SK-N-SH (cell line): Measurements from ENCODE around the gene MAPRE3. TPM values are rescaled to one million over a fixed set of nuclear protein-coding genes. Genes with fewer than 3 reads are reported as not detected.
"Not testable (repeated sequence)": the region's sequence is repeated elsewhere in the genome, so short reads cannot be mapped to it uniquely, and the experiment has no call there.

ENCODE experiments used
- CTCF ChIA-PET: fragments of 300-600, 350-600 bp; formaldehyde crosslinking; extraction: SDS; loops from one replicate; lab custom pipeline; 2021; lab: Yijun Ruan, JAX
- POLR2A ChIA-PET: fragments of 350-600 bp; sonication (Branson Sonifier 250); formaldehyde crosslinking; extraction: SDS; loops from one replicate; lab custom pipeline; 2020; ENCODE audit warnings: antibody characterized with exemption, inconsistent platforms; lab: Yijun Ruan, JAX
- DNase-seq: peaks from one replicate; pipeline ENCODE4 v3.0.0; 2012
- H2AFZ ChIP-seq: fragments of 200-600 bp; sonication (generic); 2 replicates; pipeline ENCODE4 v1.8.1; 2016; ENCODE audit warnings: antibody characterized with exemption, mild to moderate bottlenecking, low read depth
- H3F3A ChIP-seq: fragments of 200-600 bp; sonication (generic); replicated peaks from 2 replicates; pipeline ENCODE3; 2016; ENCODE audit warnings: antibody characterized with exemption, mild to moderate bottlenecking; ENCODE audit not compliant: insufficient read depth
- H3K27ac ChIP-seq, 2 experiments: fragments of 200-500 bp in 1 of 2; fragments of 200-600 bp in 1 of 2; sonication (Bioruptor generic) in 1 of 2; sonication (generic), shearing (Covaris generic) in 1 of 2; 2 replicates each; pipeline versions ENCODE4 v1.5.1 to v1.6.1; 2014 to 2016; ENCODE audit warnings: low read depth in 2 of 2, inconsistent platforms in 1 of 2, low read length in 1 of 2, mild to moderate bottlenecking in 1 of 2, mixed read lengths in 1 of 2
- H3K27me3 ChIP-seq: fragments of 200-600 bp; sonication (generic), shearing (Covaris generic); 2 replicates; pipeline ENCODE4 v1.6.1; 2016; ENCODE audit warnings: mixed run types; ENCODE audit not compliant: insufficient read depth
- H3K36me3 ChIP-seq, 2 experiments: fragments of 200-500 bp in 1 of 2; fragments of 200-600 bp in 1 of 2; sonication (Bioruptor generic) in 1 of 2; sonication (generic) in 1 of 2; replicated peaks in 1 of 2; 2 replicates each; pipeline versions ENCODE3 to v1.5.1; 2014 to 2016; ENCODE audit warnings: low read length in 1 of 2, mild to moderate bottlenecking in 1 of 2; ENCODE audit not compliant: insufficient read depth in 2 of 2, control insufficient read depth in 1 of 2
- H3K4me1 ChIP-seq, 2 experiments: fragments of 200-500 bp in 1 of 2; fragments of 200-600 bp in 1 of 2; sonication (Bioruptor generic) in 1 of 2; sonication (generic), shearing (Covaris generic) in 1 of 2; 2 replicates each; pipeline versions ENCODE4 v1.5.1 to v1.6.1; 2014 to 2016; ENCODE audit warnings: low read depth in 1 of 2, low read length in 1 of 2, mixed run types in 1 of 2; ENCODE audit not compliant: insufficient read depth in 2 of 2, control insufficient read depth in 1 of 2
- H3K4me2 ChIP-seq: fragments of 200-600 bp; sonication (generic), shearing (Covaris generic); 2 replicates; pipeline ENCODE4 v1.6.1; 2017; ENCODE audit warnings: mixed run types
- H3K4me3 ChIP-seq, 2 experiments: fragments of 200-500 bp in 1 of 2; fragments of 200-600 bp in 1 of 2; sonication (Bioruptor generic) in 1 of 2; sonication (generic), shearing (Covaris generic) in 1 of 2; 2 replicates each; pipeline versions ENCODE4 v1.5.1 to v1.8.1; 2014 to 2016; ENCODE audit warnings: low read depth in 2 of 2, inconsistent platforms in 1 of 2, low read length in 1 of 2, mild to moderate bottlenecking in 1 of 2, mixed read lengths in 1 of 2, moderate library complexity in 1 of 2
- H3K79me2 ChIP-seq: fragments of 200-600 bp; sonication (generic); 2 replicates; pipeline ENCODE4 v1.8.1; 2017; ENCODE audit warnings: mild to moderate bottlenecking; ENCODE audit not compliant: insufficient read depth
- H3K9ac ChIP-seq: fragments of 200-600 bp; sonication (generic); 2 replicates; pipeline ENCODE4 v1.6.1; 2017; ENCODE audit warnings: mixed run types
- H3K9me2 ChIP-seq: fragments of 200-600 bp; sonication (generic); 2 replicates; pipeline ENCODE4 v1.6.1; 2017; ENCODE audit warnings: mixed run types
- H3K9me3 ChIP-seq: fragments of 200-600 bp; sonication (generic); 2 replicates; pipeline ENCODE4 v1.6.1; 2017; ENCODE audit warnings: mixed run types, mild to moderate bottlenecking, moderate library complexity
- H4K20me1 ChIP-seq: fragments of 200-600 bp; sonication (generic); 2 replicates; pipeline ENCODE4 v1.6.1; 2017; ENCODE audit warnings: mild to moderate bottlenecking, mixed run types; ENCODE audit not compliant: insufficient read depth
- CHD2 ChIP-seq: fragments of 150-350 bp; IDR thresholded peaks from 2 replicates; pipeline ENCODE4 v1.6.1; 2018; ENCODE audit warnings: low read length; ENCODE audit not compliant: partially characterized antibody
- EP300 ChIP-seq, 2 experiments: IDR thresholded peaks; 2 replicates each; pipeline versions ENCODE4 v1.4.0 to v1.6.1; 2012; ENCODE audit warnings: borderline replicate concordance in 1 of 2, low read depth in 1 of 2, low read length in 1 of 2
- EZH2phosphoT487 ChIP-seq: fragments of 200-600 bp; sonication (generic); IDR thresholded peaks from 2 replicates; pipeline ENCODE4 v1.6.1; 2017; ENCODE audit warnings: low read depth, mixed run types, mild to moderate bottlenecking, antibody characterized with exemption, moderate library complexity, borderline replicate concordance
- MXI1 ChIP-seq: IDR thresholded peaks from 2 replicates; pipeline ENCODE4 v1.6.1; 2012; ENCODE audit warnings: mild to moderate bottlenecking, low read depth, low read length, improper control_type of control experiment
- NFIC ChIP-seq: IDR thresholded peaks from 2 replicates; pipeline ENCODE4 v1.4.0; 2012; ENCODE audit warnings: borderline replicate concordance
- RCOR1 ChIP-seq: fragments of 150-350 bp; IDR thresholded peaks from 2 replicates; pipeline ENCODE4 v1.6.1; 2017; ENCODE audit warnings: antibody characterized with exemption, low read length
- SIN3A ChIP-seq: IDR thresholded peaks from 2 replicates; pipeline ENCODE4 v1.6.1; 2012; ENCODE audit warnings: low read depth, mild to moderate bottlenecking, low read length, moderate library complexity, borderline replicate concordance
- SMC3 ChIP-seq: IDR thresholded peaks from 2 replicates; pipeline ENCODE4 v1.6.1; 2012; ENCODE audit warnings: low read depth, low read length, improper control_type of control experiment
- WGBS: methylation state at CpG from one replicate; pipeline ENCODE4 v1.1.6; 2017; ENCODE audit warnings: low lambda C conversion rate; 5-methylcytosine and 5-hydroxymethylcytosine counted together
- polyA plus RNA-seq, 3 experiments: library from polyadenylated mRNA; depleted of rRNA; stranded (reverse); fragments of >200 nt; gene quantifications; 2 replicates each; pipeline ENCODE4 v1.2.3, GENCODE V29; 2012
- TF ChIP-seq, protein P1 (sequence below): IDR thresholded peaks from 2 replicates; pipeline ENCODE4 v1.6.1; 2012; ENCODE audit warnings: mild to moderate bottlenecking, low read depth, low read length, moderate library complexity
- TF ChIP-seq, protein P2 (sequence below): IDR thresholded peaks from 2 replicates; pipeline ENCODE4 v1.4.0; 2012; ENCODE audit warnings: low read depth
- TF ChIP-seq, protein P3 (sequence below): fragments of 150-350 bp; IDR thresholded peaks from 2 replicates; pipeline ENCODE4 v1.6.1; 2017; ENCODE audit warnings: antibody characterized with exemption, low read length, low read depth, borderline replicate concordance

Gene MAPRE3
- polyA plus RNA-seq, 1 of the 3 experiments (the other 2 are of a cell fraction) = 24.4 TPM

DNA sequence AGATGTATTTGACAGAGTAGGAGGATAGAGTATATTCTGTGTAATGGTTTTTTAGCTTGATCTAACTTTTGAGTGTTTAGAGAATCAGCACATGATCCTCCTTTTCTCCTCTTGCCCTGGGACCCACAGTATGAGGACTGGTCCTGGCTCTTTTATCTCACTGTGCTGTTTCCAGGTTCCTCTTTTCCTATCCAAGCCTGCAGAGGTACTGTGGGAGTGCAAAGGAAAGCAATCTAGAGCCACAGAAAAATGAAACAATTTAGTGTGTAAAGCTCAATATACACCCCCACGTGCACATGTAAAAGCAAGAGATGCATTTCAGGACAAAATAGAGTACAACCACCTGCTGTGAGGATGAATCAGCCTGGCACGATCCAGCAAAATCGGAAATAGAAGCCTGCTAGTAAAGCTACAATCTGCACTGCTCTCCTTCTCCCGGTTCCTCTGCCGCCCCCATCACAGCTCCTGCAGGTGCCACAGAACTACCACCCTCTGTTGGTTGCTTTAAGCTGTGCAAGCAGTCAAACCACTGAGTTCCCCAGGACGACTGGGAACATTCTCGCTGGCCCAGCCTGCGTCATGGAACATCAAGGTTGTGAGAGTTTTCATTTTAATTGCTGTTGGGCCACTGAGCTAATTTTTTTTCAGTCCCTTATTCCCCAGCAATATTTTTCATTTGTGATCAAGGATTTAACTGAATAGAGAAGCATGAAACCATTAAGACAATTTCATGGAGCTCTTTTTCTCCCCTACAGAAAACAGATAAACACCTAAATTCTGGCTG lies 47.8 kb upstream of the MAPRE3 start (continued):
- TF ChIP-seq SIN3A (no peak), SMC3 (peak; percentile 88)

DNA sequence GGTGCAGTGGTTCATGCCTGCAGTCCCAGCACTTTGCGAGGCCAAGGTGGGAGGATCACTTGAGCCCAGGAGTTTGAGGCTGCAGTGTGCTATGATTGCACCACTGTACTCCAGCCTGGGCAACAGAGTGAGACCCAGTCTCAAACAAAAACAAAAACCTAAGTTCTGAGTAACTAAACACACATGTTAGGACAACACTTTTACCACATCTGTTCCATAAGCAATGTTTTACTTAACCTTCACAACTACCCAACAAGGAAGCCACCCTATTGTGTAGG lies 47.3 kb upstream of the MAPRE3 start:
- not testable (repeated sequence) for H3K27me3 ChIP-seq, H3K79me2 ChIP-seq, H3K4me3 ChIP-seq, H3K9me3 ChIP-seq, H3K4me2 ChIP-seq, DNase-seq, H3K36me3 ChIP-seq, H3F3A ChIP-seq, H3K9ac ChIP-seq, H3K9me2 ChIP-seq, H2AFZ ChIP-seq, H3K27ac ChIP-seq, H4K20me1 ChIP-seq
- POLR2A ChIA-PET = interaction anchor here (1.3 to 2.3 kb wide), 3 partner anchors 10 to 75 kb away, joined by 7 to 51 read pairs (median 20); partner anchors contain the start of gene DPYSL5
- CTCF ChIA-PET = interaction anchor here (0.8 to 25.9 kb wide), 39 partner anchors 10 to 209 kb away, joined by 3 to 779 read pairs (median 6); partner anchors contain the start of gene DPYSL5
- H3K4me1 ChIP-seq = peaks cover 0 to 15% of the 10 kb centered on the region in 2 experiments; a peak in 2 of 4 replicates
- 48% methylated on average over 1 of the region's 1 CpG for WGBS

DNA sequence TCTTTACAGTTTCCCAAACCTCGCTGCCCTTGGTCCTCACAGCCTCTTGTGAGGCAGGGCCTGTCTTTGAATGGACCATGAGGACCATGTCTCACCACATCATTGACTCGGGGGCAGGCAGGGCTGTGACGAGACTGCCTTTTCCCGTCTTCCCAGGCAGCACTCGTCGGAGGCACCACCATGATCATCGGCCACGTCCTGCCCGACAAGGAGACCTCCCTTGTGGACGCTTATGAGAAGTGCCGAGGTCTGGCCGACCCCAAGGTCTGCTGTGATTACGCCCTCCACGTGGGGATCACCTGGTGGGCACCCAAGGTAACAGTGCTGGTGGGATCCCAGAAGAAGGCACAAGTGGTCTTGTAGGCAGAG lies 45.7 kb upstream of the MAPRE3 start:
- no peaks in the 10 kb centered on the region for H3K9me2 ChIP-seq
- H3K4me1 ChIP-seq = peaks cover 0 to 7% of the 10 kb centered on the region in 2 experiments; a peak in 2 of 4 replicates
- no peak overlapping the region for H3K9ac ChIP-seq
- ChIA-PET CTCF (interaction anchor here (0.8 to 25.9 kb wide), 5 partner anchors 12 to 76 kb away, joined by 3 to 779 read pairs (median 6); partner anchors contain the start of gene DPYSL5), POLR2A (interaction anchor here (1.9 kb wide), 1 partner anchor 12 kb away, joined by 6 read pairs; no protein-coding TSS in a partner anchor)
- peaks cover 9% of the 10 kb centered on the region; the same call in 1 of the 2 replicates for H3K27me3 ChIP-seq
- no peak overlapping the region for H2AFZ ChIP-seq
- no peak overlapping the region for H3K4me3 ChIP-seq
- no peak overlapping the region for H3K4me2 ChIP-seq
- DNase-seq = no peak
- no peak overlapping the region for H3K27ac ChIP-seq
- no peaks in the 10 kb centered on the region for H3K9me3 ChIP-seq
- TF ChIP-seq EP300 (IDR thresholded peaks at IDR 0.05; ENCODE audit: borderline replicate concordance in 1 of 2, low read depth in 1 of 2, low read length in 1 of 2) (no peak), NFIC (no peak), MXI1 (no peak), RCOR1 (no peak), CHD2 (no peak), EZH2phosphoT487 (no peak)
- TF ChIP-seq, protein P1, sequence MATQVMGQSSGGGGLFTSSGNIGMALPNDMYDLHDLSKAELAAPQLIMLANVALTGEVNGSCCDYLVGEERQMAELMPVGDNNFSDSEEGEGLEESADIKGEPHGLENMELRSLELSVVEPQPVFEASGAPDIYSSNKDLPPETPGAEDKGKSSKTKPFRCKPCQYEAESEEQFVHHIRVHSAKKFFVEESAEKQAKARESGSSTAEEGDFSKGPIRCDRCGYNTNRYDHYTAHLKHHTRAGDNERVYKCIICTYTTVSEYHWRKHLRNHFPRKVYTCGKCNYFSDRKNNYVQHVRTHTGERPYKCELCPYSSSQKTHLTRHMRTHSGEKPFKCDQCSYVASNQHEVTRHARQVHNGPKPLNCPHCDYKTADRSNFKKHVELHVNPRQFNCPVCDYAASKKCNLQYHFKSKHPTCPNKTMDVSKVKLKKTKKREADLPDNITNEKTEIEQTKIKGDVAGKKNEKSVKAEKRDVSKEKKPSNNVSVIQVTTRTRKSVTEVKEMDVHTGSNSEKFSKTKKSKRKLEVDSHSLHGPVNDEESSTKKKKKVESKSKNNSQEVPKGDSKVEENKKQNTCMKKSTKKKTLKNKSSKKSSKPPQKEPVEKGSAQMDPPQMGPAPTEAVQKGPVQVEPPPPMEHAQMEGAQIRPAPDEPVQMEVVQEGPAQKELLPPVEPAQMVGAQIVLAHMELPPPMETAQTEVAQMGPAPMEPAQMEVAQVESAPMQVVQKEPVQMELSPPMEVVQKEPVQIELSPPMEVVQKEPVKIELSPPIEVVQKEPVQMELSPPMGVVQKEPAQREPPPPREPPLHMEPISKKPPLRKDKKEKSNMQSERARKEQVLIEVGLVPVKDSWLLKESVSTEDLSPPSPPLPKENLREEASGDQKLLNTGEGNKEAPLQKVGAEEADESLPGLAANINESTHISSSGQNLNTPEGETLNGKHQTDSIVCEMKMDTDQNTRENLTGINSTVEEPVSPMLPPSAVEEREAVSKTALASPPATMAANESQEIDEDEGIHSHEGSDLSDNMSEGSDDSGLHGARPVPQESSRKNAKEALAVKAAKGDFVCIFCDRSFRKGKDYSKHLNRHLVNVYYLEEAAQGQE = no peak
- TF ChIP-seq, protein P2, sequence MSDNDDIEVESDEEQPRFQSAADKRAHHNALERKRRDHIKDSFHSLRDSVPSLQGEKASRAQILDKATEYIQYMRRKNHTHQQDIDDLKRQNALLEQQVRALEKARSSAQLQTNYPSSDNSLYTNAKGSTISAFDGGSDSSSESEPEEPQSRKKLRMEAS = no peak
- TF ChIP-seq, protein P3, sequence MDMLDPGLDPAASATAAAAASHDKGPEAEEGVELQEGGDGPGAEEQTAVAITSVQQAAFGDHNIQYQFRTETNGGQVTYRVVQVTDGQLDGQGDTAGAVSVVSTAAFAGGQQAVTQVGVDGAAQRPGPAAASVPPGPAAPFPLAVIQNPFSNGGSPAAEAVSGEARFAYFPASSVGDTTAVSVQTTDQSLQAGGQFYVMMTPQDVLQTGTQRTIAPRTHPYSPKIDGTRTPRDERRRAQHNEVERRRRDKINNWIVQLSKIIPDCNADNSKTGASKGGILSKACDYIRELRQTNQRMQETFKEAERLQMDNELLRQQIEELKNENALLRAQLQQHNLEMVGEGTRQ = no peak
- H4K20me1 ChIP-seq = no peaks in the 10 kb centered on the region
- no peaks in the 10 kb centered on the region for H3F3A ChIP-seq
- WGBS = 84% methylated on average over 7 of the region's 14 CpGs
- H3K36me3 ChIP-seq = no peaks in the 10 kb centered on the region
- no peaks in the 10 kb centered on the region for H3K79me2 ChIP-seq
